K562 (cell line): ENCODE results near the gene EXT2.

ENCODE experiments used
- CEBPB ChIP-seq: fragments of 450-650 bp; IDR thresholded peaks from 2 replicates; pipeline ENCODE4 v1.6.1; 2016; ENCODE audit warnings: missing genetic modification characterization, missing compliant biosample characterization
- RBM39 ChIP-seq: fragments of 200-400 bp; formaldehyde crosslinking; optimal IDR thresholded peaks from 2 replicates; pipeline ENCODE3; 2018; ENCODE audit warnings: low read depth, low read length
- RCOR1 ChIP-seq, 2 experiments: IDR thresholded peaks; 2 replicates each; pipeline ENCODE4 v1.6.1; 2012; ENCODE audit warnings: low read depth in 2 of 2, low read length in 2 of 2, borderline replicate concordance in 1 of 2, improper control_type of control experiment in 1 of 2
- SIX5 ChIP-seq, 2 experiments: IDR thresholded peaks; 2 replicates each; pipeline ENCODE4 v1.6.1; 2011; ENCODE audit warnings: low read length in 2 of 2, borderline replicate concordance in 1 of 2, low read depth in 1 of 2, mild to moderate bottlenecking in 1 of 2, moderate library complexity in 1 of 2; ENCODE audit not compliant: insufficient read depth in 1 of 2
- SMC3 ChIP-seq: conservative IDR thresholded peaks from 2 replicates; pipeline ENCODE4 v1.6.1; 2011; ENCODE audit warnings: low read depth, low read length, improper control_type of control experiment; ENCODE audit not compliant: insufficient read depth
- ZNF217 ChIP-seq: sonication (generic); formaldehyde crosslinking; IDR thresholded peaks from 2 replicates; pipeline ENCODE4 v1.8.0; 2022; ENCODE audit warnings: mild to moderate bottlenecking, missing genetic modification reagents
- TF ChIP-seq, protein P1 (sequence below): sonication (generic); formaldehyde crosslinking; IDR thresholded peaks from 2 replicates; pipeline ENCODE4 v1.8.0; 2022; ENCODE audit warnings: mild to moderate bottlenecking, missing genetic modification reagents

DNA sequence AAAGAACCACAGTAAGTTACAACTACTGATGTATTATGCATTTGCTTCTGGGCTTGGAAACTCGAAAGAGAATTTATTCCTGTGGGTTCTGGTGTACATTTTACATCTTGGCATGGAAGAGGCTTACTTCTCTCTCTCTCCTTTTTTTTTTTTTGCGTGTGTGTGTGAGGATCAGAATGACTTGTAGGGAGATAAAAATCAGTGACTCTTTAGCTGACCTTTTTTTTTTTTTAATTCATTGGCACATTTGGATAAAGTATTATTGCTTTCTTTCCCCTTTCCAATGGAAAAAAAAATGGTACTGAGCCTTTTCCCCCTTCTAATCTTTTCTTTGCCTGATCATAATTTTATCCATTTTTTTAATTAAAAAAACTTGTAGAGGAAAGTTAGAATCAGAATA is 43.5 kb downstream of the EXT2 start:
- TF ChIP-seq RBM39 (no peak), CEBPB (tag) (no peak), SMC3 (no peak), ZNF217 (CRISPR knock-in tag) (no peak), RCOR1 (IDR thresholded peaks at IDR 0.05; ENCODE audit: borderline replicate concordance in 1 of 2, low read depth in 2 of 2, low read length in 2 of 2) (no peak), SIX5 (IDR thresholded peaks at IDR 0.05; ENCODE audit: borderline replicate concordance in 1 of 2, insufficient read depth in 1 of 2, low read depth in 1 of 2, low read length in 2 of 2) (no peak)
- TF ChIP-seq, protein P1, sequence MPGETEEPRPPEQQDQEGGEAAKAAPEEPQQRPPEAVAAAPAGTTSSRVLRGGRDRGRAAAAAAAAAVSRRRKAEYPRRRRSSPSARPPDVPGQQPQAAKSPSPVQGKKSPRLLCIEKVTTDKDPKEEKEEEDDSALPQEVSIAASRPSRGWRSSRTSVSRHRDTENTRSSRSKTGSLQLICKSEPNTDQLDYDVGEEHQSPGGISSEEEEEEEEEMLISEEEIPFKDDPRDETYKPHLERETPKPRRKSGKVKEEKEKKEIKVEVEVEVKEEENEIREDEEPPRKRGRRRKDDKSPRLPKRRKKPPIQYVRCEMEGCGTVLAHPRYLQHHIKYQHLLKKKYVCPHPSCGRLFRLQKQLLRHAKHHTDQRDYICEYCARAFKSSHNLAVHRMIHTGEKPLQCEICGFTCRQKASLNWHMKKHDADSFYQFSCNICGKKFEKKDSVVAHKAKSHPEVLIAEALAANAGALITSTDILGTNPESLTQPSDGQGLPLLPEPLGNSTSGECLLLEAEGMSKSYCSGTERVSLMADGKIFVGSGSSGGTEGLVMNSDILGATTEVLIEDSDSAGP (CRISPR knock-in tag) = no peak
